Subcutaneous adipose tissue (tissue), 4 donors: Measurements from ENCODE around the gene MAPK4. TPM values are rescaled to one million over a fixed set of nuclear protein-coding genes. Genes with fewer than 3 reads are reported as not detected.

Experiments
- total RNA-seq, 4 donors: library from RNA; depleted of rRNA; stranded (reverse); fragments of >200 nt; gene quantifications; one replicate each; pipeline ENCODE4 v1.1.0, GENCODE V29; 2016
- TF ChIP-seq, protein P1 (sequence below): fragments of 450-650 bp; IDR thresholded peaks from one replicate; pipeline ENCODE4 v1.5.1; 2016; ENCODE audit warnings: low read depth, mild to moderate bottlenecking, control low read depth, antibody characterized with exemption, moderate library complexity

MAPK4 gene
- total RNA-seq, 4 donors from 2014 or later, result 0.16 to 0.51 (median 0.22) TPM; not detected in 1

DNA sequence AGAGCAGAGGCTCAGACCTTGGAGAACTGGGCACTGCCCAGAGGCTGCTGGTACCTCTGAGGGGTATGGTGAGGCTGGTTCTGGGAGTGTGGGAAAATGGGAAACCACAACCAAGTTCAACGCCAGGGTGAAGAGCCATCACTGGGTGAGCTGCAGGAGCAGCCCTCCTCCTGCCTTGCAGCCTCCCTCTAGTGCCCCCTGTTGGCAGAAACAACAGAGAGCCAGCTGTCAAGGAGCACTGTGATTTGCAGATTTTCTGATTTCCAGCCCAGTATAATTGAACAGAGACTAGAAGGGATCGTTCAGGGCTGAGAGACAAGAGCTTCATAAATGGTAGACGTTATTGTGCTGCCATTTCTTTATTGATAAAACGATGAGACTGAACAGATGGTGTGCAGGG lies 50.5 kb downstream of the MAPK4 start:
- TF ChIP-seq, protein P1, sequence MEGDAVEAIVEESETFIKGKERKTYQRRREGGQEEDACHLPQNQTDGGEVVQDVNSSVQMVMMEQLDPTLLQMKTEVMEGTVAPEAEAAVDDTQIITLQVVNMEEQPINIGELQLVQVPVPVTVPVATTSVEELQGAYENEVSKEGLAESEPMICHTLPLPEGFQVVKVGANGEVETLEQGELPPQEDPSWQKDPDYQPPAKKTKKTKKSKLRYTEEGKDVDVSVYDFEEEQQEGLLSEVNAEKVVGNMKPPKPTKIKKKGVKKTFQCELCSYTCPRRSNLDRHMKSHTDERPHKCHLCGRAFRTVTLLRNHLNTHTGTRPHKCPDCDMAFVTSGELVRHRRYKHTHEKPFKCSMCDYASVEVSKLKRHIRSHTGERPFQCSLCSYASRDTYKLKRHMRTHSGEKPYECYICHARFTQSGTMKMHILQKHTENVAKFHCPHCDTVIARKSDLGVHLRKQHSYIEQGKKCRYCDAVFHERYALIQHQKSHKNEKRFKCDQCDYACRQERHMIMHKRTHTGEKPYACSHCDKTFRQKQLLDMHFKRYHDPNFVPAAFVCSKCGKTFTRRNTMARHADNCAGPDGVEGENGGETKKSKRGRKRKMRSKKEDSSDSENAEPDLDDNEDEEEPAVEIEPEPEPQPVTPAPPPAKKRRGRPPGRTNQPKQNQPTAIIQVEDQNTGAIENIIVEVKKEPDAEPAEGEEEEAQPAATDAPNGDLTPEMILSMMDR, result no peak

DNA sequence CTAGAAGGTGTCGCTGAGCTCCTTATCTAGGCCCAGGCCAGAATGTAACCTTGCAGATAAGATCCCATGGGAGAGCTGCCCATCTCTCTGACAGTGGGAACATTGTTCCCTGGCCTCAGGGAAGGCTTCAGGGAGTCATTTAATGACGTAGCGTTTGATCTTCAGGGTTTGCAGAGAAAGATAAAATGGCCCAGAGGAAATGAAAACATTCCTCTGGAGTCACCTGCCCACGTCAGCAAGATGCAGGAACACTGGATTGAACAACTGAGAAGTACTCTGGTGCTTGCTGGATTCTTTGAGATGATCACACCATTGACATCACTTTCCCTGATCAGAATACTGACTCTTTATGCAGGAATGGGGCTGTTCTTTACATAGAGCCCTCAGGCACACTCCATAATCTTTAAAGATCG lies 51.6 kb downstream of the MAPK4 start:
- TF ChIP-seq, protein P1, result no peak

DNA sequence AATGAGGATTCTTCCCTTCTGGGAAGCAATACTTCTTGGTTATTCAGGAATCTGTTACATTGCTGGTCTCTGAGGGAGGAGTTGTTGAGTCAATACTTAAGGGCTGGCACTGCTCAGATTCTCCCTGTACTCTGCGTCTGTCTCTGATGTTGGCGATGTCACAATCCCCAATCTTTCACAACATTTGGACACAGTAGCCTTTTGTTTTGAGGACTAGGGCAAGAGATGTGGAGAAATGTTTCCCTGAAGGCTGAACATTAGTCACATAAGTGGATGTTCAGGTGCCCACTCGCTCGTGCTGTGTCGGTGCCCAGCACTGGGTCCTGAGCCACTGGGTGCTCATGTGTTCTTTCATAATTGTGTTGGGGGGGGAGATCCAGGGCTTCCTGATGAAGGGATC lies 55.0 kb downstream of the MAPK4 start:
- TF ChIP-seq, protein P1, result no peak

DNA sequence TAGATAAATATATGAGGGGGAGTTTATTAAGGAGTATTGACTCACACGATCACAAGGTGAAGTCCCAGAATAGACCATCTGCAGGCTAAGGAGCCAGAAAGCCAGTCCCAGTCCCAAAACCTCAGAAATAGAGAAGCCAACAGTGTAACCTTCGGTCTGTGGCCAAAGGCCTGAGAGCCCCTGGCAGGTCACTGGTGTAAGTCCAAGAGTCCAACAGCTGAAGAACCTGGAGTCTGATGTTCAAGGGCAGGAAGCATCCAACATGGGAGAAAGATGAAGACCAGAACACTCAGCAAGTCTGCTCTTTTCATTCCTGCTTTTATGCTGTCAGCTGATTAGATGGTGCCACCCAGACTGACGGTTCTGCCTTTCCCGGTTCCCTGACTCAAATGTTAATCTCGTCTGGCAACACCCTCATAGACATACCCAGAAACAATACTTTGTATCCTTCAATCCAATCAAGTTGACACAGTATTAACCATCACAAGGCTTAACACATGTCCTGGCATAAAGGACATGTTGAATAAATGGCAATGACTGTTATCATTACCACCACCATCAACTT lies 56.7 kb downstream of the MAPK4 start:
- TF ChIP-seq, protein P1, result no peak

DNA sequence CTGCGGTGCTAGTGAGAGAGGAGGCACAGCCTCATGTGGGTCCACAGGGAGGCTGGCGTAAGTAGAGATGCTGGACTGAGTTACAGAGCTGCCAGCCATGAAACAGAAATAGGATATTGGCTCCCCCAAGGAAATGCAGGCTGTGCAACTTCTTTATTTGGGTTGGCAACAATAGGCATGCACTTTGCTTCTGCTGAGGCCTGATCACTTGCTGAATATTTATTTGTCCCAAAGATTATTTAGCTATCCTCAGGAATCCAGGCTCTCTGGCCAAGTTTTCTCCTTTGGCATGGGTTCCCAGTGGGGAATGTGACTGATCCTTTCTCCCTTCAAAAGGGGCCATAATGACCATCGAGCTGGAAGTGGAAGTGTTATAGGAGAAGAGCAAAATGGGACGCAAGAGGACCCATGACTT lies 60.0 kb downstream of the MAPK4 start:
- TF ChIP-seq, protein P1, result no peak

DNA sequence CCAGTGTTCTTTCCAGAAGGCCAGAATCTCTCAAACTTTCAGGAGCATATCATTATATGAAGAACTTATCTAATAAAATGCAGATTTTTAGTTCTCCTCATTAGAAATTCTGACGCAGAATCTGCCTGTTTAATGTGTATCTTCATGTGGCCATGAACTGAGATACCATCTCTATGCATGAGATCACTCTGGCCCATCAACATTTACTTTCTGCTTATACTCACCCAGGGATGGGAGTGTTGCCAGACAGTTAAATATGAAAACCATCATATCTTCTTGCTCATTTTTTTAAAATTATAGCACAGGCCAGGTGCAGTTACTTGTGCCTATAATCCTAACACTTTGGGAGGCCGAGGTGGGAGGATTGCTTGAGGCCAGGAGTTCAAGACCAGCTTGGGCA lies 60.4 kb downstream of the MAPK4 start:
- TF ChIP-seq, protein P1, result no peak

DNA sequence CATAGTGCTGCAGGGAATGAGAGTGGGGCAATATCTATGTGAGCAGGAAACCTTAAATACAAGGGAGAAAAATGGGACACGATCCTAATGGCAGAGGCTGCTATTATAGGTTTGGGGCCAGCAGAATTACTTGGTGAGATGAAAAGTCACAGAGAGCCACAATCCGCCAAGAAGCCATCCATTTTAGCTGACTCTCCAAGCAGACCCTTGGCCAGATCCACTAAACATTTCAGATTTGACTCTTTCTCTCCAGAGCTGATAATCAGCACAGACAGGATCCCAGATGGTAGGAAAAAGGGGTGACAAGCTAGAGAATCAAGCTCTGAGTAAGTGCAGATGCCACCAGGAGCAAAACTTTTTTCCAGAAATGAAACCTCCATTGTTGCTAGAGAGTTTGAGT lies 61.5 kb downstream of the MAPK4 start:
- TF ChIP-seq, protein P1, result no peak
